IPS DF 4.7 (cell line): Measurements from ENCODE around the gene NSRP1.
"Not testable (repeated sequence)": the region's sequence is repeated elsewhere in the genome, so short reads cannot be mapped to it uniquely, and the experiment has no call there.

Source experiments
- DNase-seq: peaks from one replicate; pipeline ENCODE4 v3.0.0-alpha.2; 2013; ENCODE audit warnings: low spot score; ENCODE audit errors: extremely low read depth

The NSRP1 gene

DNA sequence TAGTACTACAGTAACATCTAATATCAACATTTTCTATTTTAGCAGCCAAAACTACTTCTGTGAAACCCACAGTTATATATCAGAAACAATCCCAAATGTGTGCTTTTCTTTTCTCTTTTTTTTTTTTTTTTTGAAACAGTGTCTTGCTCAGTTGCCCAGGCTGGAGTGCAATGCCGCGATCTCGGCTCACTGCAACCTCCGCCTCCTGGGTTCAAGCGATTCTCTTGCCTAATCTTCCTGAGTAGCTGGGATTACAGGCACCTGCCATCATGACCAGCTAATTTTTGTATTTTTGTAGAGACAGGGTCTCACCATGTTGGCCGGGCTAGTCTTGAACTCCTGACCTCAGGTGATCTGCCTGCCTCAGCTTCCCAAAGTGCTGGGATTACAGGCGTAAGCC, 2.0 kb downstream of the NSRP1 start:
- not testable (repeated sequence) for DNase-seq

DNA sequence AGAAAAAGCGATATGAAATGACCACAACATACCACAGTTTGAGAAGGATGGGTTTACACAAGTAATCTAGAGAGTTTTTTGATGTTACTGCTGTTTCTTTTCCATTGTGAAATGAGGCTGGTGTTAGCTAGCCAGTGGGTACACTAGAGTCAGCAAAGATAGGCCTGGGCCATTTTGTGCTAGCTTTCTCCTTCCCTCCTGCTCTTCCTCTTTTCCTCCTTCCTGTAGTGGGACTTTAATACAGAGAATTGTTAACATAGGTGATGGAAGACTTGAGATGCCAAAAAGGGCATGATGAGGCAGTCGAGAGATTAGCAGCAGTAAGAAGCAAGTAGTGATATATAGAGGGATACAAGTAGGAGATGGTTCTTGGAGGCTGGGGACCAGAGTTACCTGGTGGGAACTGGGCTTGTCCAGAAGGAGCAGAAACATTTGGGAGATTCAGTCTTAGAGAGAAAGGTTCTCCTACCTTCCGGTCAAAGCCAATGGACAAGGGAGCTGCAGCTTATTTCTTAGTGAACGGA, 7.7 kb downstream of the NSRP1 start:
- DNase-seq: no peak

DNA sequence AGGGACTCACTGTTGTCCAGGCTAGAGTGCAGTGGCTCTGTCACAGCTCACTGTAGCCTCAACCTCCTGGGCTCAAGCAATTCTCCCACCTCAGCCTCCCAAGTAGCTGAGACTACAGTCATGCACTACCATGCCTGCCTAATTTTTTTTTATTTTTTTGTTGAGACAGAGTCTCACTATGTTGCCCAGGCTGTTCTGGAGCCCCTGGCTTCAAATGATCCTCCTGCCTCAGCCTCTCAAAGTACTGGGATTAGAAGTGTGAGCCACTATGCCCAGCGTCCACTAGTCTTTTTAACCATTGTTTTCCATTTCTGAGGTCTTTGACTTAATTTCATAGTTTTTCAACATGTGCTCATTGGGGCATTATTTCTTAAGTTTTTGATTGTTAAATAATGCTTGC, 13.5 kb downstream of the NSRP1 start:
- DNase-seq: no peak

DNA sequence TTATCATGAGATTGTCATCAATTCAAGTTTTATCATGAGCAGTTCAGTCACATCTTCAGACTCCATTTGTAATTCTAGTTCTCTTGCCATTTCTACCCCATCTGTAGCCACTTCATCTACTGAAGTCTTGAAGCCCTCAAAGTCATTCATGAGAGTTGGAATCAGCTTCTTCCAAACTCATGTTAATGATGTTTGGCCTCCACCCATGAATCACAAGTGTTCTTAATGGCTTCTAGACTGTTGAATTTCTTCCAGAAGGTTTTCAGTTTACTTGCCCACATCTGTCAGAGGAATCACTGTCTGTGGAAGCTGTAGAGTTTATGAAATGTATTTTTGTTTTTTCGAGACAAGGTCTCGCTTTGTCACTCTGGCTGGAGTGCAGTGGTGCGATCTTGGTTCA, 16.0 kb downstream of the NSRP1 start:
- DNase-seq: no peak

DNA sequence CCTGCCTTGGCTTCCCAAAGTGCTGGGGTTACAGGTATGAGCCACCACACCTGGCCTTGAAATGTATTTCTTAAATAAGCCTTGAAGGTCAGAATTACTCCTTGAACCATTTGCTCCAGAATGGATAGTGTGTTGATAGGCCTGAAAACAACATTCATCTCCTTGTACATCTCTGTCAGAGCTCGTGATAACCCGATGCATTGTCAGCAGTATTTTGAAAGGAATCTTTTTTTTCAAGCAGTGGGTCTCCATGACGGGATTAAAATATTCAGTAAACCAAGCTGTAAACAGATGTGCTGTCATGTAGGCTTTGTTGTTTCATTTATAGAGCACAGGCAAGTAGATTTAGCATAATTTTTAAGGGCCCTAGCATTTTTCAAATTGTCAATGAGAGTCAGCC, 16.6 kb downstream of the NSRP1 start:
- DNase-seq: no peak

DNA sequence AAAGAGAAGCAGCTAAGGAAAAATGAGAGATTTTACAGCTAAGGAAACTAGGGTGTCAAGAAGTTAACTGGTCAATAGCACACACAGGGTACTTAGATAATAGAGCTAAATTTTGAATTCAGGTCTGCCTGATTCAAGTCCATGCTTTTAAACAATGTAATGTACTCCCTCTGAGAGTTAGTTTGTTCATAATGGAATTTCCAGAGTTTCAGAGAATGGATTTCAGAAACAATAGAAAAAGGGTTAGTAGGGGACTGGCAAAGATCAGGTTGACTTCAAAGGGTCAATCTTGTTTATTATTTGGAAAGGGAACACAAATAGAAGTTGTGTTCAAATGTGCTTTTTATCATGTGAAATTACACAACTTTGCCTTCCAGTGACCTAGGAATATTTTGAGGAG, 17.9 kb downstream of the NSRP1 start:
- DNase-seq: no peak

DNA sequence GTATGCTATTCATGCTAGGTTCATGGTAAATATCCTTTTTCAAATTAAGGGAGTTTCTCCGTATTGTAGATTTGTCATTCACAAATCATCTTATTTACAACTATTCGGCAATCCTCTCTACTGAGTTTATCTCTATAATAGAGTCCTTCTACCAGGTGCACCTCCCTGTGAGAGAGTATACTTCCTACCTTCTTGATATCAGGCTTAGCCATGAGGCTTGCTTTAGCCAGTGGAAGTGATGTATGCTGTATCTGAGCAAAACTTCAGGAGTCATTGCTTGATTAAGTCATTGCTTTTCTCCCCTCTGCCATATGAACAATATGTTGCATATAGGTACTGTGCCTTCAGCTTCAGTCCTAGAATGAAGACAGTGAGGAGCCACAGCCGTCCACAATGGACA, 20.5 kb downstream of the NSRP1 start:
- no peak for DNase-seq

DNA sequence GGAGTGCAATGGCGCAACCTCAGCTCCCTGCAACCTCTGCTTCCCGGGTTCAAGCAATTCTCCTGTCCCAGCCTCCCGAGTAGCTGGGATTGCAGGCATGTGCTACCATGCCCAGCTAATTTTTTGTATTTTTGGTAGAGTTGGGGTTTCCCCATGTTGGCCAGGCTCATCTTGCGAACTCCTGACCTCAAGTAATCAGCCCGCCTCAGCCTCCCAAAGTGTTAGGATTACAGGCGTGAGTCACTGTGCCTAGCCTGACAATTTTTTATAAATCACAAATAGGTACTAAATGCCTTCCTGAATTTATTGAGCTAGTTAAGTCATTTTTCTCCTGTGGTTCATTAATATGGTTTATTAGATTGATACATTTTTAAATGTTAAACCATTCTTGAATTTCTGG, 31.2 kb downstream of the NSRP1 start:
- DNase-seq: not testable (repeated sequence)

DNA sequence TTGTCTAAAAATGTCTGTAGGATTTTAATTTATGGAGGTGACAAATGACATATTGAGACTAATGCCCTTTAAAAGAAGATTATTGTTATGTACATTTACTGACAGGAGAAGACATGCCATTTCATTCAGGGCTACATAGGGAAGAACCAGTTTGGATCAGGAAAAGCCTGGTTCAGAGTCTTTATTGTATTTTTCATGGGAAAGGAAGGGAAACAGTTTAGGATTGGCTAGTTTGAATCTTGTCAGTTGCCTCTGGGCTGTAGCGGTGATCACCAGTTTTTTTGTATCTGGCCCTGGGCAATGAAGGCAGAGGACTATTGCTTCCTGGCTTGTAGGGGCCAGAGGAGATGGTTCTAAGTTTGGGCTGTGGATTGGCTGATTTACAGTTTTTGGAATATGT, 31.8 kb downstream of the NSRP1 start:
- DNase-seq: no peak

DNA sequence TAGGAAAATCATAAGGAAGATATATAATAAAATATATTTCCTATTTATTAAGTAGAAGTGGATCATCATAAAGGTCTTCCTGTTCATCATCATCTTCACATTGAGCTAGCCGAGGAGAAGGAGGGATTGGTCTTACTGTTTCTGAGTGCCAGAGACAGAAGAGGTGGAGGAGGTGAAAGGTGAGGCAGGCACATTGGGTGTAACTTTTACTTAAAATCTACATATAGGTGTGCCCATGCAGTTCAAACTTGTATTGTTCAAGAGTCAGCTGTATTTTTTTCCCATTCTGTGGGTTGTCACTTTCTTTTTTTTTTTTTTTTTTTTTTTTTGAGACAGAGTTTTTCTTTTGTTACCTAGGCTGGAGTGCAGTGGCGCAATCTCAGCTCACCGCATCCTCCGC, 34.9 kb downstream of the NSRP1 start:
- DNase-seq: no peak

DNA sequence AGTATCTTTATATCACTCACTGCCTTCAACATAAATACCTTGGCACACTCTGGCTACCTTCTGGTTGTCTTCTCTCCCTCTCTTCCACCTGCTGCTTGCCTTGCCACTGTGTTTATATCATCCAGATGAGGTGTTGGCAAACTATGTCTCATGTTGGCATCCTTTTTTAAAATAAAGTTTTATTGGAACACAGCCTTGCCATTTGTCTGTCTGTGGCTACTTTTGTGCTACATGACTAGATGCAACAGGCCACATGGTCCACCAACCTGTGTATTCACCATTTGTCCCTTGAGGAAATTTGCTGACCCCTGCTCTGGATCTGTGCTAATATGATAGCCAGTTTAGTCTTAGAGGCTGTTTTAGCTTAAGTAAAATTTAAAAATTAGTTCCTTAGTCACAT, 36.8 kb downstream of the NSRP1 start:
- DNase-seq: no peak

DNA sequence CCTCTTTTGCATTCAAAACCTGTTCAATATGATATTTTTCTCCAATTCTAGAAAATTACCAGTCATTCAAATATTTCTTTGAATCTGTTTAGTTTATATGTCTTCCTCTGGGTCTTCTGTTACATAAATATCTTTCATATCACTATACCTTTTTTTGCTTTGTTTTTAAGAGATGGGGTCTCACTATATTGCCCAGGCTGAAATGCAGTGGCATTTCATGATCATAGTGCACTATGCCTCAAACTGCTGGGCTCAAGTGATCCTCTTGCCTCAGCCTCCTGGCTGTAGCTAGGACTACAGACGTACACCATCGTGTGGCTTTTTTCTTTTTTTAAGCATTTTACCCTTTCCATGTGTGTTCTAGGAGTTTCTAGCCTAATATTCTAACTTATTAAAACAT, 38.8 kb downstream of the NSRP1 start:
- DNase-seq: no peak

DNA sequence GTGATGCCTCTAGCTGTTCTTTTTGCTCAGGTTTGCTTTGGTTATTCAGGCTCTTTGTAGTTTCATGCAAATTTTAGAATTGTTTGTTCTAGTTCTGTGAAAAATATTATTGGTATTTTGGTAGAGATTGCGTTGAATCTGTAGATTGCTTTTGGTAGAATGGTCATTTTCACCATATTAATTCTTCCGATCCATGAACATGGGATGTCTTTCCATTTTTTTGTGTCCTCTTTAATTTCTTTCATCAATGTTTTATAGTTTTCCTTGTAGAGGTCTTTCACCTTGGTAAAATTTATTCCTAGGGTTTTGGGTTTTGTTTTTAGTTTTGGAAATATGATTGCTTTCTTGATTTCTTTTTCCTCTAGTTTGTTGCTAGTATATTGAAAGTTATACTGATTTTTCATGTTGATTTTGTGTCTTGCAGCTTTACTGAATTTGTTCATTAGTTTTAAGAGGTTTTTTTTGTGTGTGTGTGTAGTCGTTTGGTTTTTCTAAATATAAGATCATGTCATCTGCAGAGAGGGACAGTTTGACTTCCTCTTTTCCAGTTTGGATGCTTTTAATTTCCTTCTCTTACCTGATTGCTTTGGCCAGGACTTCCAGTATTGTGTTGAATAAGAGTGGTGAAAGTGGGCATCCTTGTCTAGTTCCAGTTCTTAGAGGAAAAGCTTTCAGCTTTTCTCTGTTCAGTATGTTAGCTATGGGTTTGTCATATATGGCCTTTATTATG, 42.4 kb downstream of the NSRP1 start:
- DNase-seq: no peak

DNA sequence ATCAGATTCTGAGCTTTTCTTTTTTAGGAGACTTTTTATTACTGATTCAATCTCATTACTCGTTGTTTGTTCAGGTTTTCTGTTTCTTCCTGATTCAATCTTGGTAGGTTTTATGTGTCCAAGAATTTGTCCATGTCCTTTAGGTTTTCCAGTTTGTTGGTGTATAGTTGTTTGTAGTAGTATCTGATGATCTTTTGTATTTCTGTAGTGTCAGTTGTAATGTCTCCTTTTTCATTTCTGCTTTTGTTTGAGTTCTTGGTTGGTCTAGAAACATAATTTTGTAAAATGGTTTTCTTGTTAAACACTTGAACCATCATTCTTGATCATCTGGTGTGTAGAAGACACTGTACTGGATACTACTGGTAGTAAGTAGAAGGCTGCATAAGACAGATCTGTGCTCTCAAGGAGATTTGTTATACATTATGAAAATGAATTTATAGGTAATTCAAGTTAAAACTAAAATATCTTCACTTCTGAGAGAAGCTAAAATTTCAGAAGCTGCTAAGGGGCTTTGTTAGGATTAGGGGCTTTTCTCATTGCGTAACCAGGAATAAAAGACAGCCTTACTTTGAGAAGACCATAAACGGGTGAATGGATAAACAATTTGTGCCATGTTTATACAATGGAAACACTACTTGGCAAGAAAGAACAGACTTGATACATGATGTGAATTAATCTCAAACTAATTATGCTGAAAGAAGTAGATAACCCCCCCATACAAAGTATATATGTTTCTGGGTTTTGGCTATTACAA, 44.0 kb downstream of the NSRP1 start:
- DNase-seq: no peak

DNA sequence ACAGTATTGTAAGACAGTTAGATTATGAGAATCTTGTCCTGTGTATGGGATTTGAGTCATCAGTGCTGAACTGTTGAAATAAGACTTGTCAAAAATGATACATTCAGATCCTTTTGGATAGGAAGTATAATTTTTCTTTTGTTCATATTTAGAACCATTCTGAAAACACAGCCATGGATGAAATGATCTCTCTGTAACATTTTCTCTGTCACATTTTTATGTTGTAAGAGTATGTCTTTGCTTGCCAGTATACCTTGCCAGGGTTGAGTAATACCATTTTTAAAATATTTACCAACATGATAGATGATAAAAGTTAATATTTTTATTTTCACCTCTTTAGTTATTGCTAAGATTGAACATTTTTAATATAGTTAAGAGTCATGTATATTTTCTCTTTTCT, 45.0 kb downstream of the NSRP1 start:
- no peak for DNase-seq

DNA sequence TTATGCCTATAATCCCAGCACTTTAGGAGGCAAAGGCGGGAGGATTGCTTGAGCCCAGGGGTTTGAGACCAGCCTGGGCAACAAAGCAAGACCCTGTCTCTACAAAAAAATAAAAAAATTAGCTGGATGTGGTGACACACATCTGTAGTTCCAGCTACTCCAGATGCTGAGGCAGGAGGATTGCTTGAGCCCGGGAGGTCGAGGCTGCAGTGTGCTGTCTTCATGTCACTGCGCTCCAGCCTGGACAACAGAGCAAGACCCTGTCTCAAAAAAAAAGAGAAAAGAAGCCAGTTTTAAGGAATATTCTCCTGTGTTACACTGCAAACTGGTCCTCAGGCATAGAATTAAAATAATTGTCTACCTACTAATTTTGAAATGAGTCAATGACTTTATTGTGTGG, 47.9 kb downstream of the NSRP1 start:
- DNase-seq: no peak

DNA sequence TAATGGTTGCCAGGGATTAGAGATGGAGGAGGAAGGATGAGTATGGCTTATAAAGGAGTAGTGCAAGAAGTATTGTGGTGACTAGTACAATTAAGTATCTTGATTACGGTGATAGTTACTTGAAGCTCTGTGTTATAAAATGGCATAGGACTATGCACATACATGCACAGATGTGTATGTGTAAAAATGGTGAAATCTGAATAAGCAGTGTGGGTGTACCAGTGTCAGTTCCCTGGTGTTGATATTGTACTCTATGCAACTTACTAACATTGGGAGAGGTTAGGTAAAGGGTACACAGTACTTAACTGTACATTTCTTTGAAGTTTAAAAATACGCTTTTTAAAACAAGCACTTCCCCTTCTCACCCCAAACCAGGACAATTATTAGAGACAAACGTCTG, 48.5 kb downstream of the NSRP1 start:
- DNase-seq: no peak

DNA sequence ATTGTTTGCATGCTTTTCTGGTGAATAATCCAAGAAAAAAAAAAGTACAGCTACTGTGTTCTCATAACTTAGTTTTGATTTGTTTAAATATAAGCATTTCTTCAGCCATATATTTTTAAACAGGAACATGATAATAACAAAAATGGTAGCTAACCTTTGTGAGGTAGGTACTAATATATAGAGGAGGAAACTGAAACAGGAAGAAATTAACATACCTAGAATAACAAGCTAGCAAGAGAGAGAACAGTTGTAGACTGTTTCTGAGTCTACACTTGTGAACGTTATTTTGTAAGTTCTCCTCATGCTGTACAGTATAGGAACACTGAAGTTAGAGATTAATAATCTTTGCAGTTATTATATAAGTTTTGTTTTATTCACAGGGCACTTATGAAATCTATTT, 49.3 kb downstream of the NSRP1 start:
- no peak for DNase-seq

DNA sequence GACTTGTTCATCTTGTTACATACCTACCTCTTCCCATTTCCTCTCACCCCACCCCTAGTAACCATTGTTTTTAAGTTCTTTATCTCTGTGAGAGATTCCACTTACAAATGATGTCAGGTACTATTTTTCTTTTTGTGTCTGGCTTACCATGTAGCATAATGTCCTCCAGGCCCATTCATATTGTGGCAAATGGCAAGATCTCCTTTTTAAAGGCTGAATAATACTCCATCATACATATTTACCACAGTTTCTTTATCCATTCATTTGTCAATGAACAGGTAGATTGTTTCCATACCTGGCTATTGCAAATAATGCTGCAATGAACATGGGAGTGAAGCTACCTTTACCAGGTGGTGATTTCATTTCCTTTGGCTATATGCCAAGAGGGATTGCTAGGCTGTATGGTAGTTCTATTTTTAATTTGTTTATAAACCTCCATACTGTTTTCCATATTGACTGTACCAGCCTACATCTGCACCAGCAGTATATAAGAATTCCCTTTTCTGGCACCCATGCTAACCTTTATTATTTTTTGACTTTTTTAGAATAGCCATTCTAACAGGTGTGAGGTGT, 53.9 kb downstream of the NSRP1 start:
- DNase-seq: no peak

DNA sequence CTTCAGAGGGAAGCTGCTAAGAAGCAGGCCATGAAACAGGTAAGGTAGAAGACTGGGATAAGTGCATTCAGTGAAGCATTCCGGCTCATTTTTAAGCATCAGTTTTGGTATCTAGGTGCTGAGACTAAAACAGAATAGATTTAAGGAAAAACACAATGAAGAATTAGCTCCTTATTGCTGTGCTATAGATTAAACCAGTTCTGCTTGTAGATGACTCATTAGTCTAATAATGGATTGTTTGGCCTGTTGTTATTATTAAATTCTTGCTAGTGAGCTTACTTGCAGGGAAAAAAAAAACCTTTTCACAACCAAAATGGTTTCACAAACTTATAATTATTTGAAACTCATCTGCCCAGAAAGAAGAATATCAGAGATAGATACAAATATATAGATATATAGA, 55.9 kb downstream of the NSRP1 start:
- no peak for DNase-seq

DNA sequence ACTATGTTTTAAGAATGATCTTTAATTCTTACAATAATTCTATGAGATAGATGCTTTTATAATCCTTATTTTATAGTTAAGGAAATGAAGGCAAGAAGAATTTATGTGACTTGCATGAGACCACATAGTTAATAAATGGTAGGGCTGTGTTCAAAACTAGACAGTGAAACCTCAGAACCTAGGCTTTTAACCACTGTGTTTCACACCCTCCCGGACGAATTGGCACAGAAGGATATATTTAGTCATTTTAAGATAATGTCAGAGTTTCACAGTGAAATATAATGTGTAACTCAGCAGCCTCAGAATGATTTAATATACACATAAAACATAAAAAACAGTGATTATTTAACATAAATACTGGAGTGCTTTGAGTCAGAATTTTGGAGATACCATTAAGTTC, 57.0 kb downstream of the NSRP1 start:
- DNase-seq: no peak

DNA sequence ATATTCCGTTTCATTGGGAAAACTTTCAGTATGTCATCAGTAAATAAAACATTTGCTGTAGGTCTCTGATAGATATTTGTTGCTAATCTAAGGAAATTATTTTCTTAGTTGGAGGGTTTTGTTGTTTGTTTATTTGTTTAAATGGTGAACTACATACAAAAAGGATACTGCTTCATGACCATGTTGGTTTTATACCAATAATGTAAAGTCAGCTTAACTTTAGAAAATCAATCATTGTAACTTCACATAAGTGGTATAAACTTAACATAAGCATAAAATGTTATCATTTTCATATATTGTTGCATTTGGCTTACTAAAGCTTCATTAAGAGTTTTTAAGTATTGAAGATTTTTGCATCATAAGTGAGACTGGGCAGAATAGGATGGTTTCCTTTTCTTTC, 57.9 kb downstream of the NSRP1 start:
- no peak for DNase-seq

DNA sequence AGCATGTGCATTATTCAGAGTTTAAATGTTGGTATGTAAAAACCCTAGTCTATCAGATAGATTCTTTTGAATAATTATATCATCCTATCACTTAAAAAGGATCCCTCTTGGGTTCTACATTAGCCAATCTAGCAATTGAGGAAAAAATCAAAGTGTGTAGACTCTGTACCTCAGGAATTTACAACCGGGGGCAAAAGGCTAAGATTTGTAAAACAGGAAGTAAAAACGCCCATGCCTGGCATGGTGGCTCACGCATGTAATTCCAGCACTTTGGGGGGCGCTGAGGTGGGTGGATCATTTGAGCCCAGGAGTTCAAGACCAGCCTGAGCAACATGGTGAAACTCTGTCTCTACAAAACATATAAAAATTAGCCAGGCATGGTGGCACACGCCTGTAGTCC, 60.2 kb downstream of the NSRP1 start:
- no peak for DNase-seq
